Kidney (tissue), 14 donors: Measurements from ENCODE around the gene PTPRG. TPM values are rescaled to one million over a fixed set of nuclear protein-coding genes. Genes with fewer than 3 reads are reported as not detected.
"Not testable (repeated sequence)": the region's sequence is repeated elsewhere in the genome, so short reads cannot be mapped to it uniquely, and the experiment has no call there.

Experiments used
- DNase-seq, 5 donors: peaks; one replicate each; pipeline ENCODE4 v3.0.0-alpha.2; 2013 to 2020
- FAIRE-seq: peaks from 2 replicates; lab custom pipeline; 2012; peaks lifted over from hg19 to GRCh38; lab: Jason Lieb, UNC
- H3K27ac ChIP-seq, 2 donors: one replicate each; pipeline ENCODE4 v1.7.0; 2013; ENCODE audit warnings: low read depth in 2 of 2, low read length in 2 of 2, inconsistent platforms in 1 of 2
- H3K27me3 ChIP-seq: one replicate; pipeline ENCODE4 v1.7.1; 2013; ENCODE audit warnings: low read length, inconsistent platforms; ENCODE audit not compliant: control insufficient read depth, insufficient read depth
- H3K36me3 ChIP-seq, 3 donors: one replicate each; pipeline versions ENCODE4 v1.7.0 to v1.7.1; 2013; ENCODE audit warnings: low read length in 3 of 3, control low read depth in 1 of 3, inconsistent platforms in 1 of 3; ENCODE audit not compliant: insufficient read depth in 3 of 3, control insufficient read depth in 2 of 3
- H3K4me1 ChIP-seq, 3 donors: one replicate each; pipeline versions ENCODE4 v1.7.0 to v1.7.1; 2013; ENCODE audit warnings: low read length in 3 of 3, inconsistent platforms in 1 of 3, low read depth in 1 of 3; ENCODE audit not compliant: control insufficient read depth in 2 of 3, insufficient read depth in 2 of 3
- H3K4me3 ChIP-seq, 3 donors: one replicate each; pipeline versions ENCODE4 v1.7.0 to v1.8.1; 2013; ENCODE audit warnings: low read length in 3 of 3, control low read depth in 1 of 3, inconsistent platforms in 1 of 3
- H3K9ac ChIP-seq, 3 donors: one replicate each; pipeline versions ENCODE4 v1.7.0 to v1.7.1; 2013; ENCODE audit warnings: low read length in 3 of 3, control low read depth in 1 of 3, inconsistent platforms in 1 of 3
- H3K9me3 ChIP-seq, 3 donors: one replicate each; pipeline versions ENCODE4 v1.7.0 to v1.7.1; 2013; ENCODE audit warnings: low read length in 3 of 3, control low read depth in 1 of 3, inconsistent platforms in 1 of 3; ENCODE audit not compliant: control insufficient read depth in 2 of 3, insufficient read depth in 1 of 3
- CTCF ChIP-seq: IDR thresholded peaks from 3 replicates; pipeline ENCODE4 v1.5.1; 2012; ENCODE audit warnings: mild to moderate bottlenecking, moderate library complexity, borderline replicate concordance; ENCODE audit not compliant: insufficient read depth; ENCODE audit errors: extremely low read depth
- intact Hi-C: fragments of 100-400 bp; cut with DNase I; formaldehyde crosslinking; loops from one replicate; pipeline ENCODE4 v1.11.1; 2022
- polyA plus RNA-seq: library from polyadenylated mRNA; stranded (reverse); fragments of 350-450 nt; fragmentation: Illumina TruSeq; extraction: RNeasy Lipid Tissue Mini Kit (QIAGEN cat#74804); gene quantifications from one replicate; pipeline ENCODE4 v1.2.3, GENCODE V29; 2014; ENCODE audit warnings: low read depth, low replicate concordance; ENCODE audit not compliant: insufficient read depth
- total RNA-seq: library from RNA; stranded (reverse); fragmentation: NEBNext Ultra II Directional; extraction: Animal tissue kit (Norgen Biotek cat#: 25700); gene quantifications from one replicate; pipeline ENCODE4 v1.2.1, GENCODE V29; 2021
- donor health status: control.
- donor health status: control.
- donor health status: control.
- donor health status: control.
- donor health status: control.
- donor health status: DM: yes; HTN: yes; CAD: no.
- donor health status: Normal renal cell carcinoma (clear cell type).

Gene PTPRG
- total and polyA plus RNA-seq, 2 donors from 2014 or later, result 9.2 to 154 TPM

- no peak overlapping the region for H3K9ac ChIP-seq
- no peaks in the 10 kb centered on the region for H3K36me3 ChIP-seq
- no peaks in the 10 kb centered on the region for H3K9me3 ChIP-seq
- H3K4me1 ChIP-seq, result peaks cover 2 to 12% (median 2%) of the 10 kb centered on the region in 3 donors
- no peak overlapping the region for H3K4me3 ChIP-seq
- intact Hi-C loops, result no loop called here
- no peak for FAIRE-seq
- no peaks in the 10 kb centered on the region for H3K27me3 ChIP-seq
- DNase-seq, result no peak
- TF ChIP-seq CTCF, result no peak
- no peak overlapping the region for H3K27ac ChIP-seq
Observed at GRCh38 chr3:61545716-61546115, 15.7 kb upstream of the PTPRG start.

- Histone ChIP-seq H3K27ac (no peak overlapping the region), H3K9me3 (no peaks in the 10 kb centered on the region), H3K4me3 (no peak overlapping the region), H3K36me3 (no peaks in the 10 kb centered on the region), H3K4me1 (peaks cover 0 to under 1% (median 0%) of the 10 kb centered on the region in 3 donors), H3K27me3 (no peaks in the 10 kb centered on the region), H3K9ac (no peak overlapping the region)
- intact Hi-C loops, result no loop called here
- no peak for FAIRE-seq
- DNase-seq, result no peak
- no peak for TF ChIP-seq CTCF
Observed at GRCh38 chr3:61547625-61548024, 13.7 kb upstream of the PTPRG start.

GRCh38 chr3:61552704-61553103, 8.7 kb upstream of the PTPRG start:
- H3K9ac ChIP-seq, intact Hi-C loops, H3K27ac ChIP-seq, H3K9me3 ChIP-seq, DNase-seq, H3K4me1 ChIP-seq, H3K27me3 ChIP-seq, FAIRE-seq, H3K4me3 ChIP-seq, H3K36me3 ChIP-seq: not testable (repeated sequence)

- TF ChIP-seq CTCF, result no peak
- no peaks in the 10 kb centered on the region for H3K36me3 ChIP-seq
- H3K9me3 ChIP-seq, result peaks cover 0 to 8% (median 0%) of the 10 kb centered on the region in 3 donors
- no peaks in the 10 kb centered on the region for H3K27me3 ChIP-seq
- FAIRE-seq (no peak), DNase-seq (peak in 1 of 5 donors; percentile 46)
- peak overlapping the region in 1 of 3 donors; percentile 89 for H3K4me3 ChIP-seq
- H3K4me1 ChIP-seq, result peaks cover 0 to 9% (median 3%) of the 10 kb centered on the region in 3 donors
- H3K9ac ChIP-seq, result no peak overlapping the region
- intact Hi-C loops, result no loop called here
- H3K27ac ChIP-seq, result no peak overlapping the region
Observed at GRCh38 chr3:61559136-61559731, 2.1 kb upstream of the PTPRG start.
